IPS-15b (cell line): Measurements from ENCODE around the gene TKTL1.

Experiments used
- H3K27me3 ChIP-seq: one replicate; pipeline ENCODE4 v1.6.1; 2013; ENCODE audit warnings: low read length; ENCODE audit not compliant: control insufficient read depth, insufficient read depth
- H3K36me3 ChIP-seq: one replicate; pipeline ENCODE4 v1.6.1; 2013; ENCODE audit warnings: low read length; ENCODE audit not compliant: control insufficient read depth, insufficient read depth
- H3K4me1 ChIP-seq: one replicate; pipeline ENCODE4 v1.6.1; 2013; ENCODE audit warnings: mild to moderate bottlenecking, low read length; ENCODE audit not compliant: control insufficient read depth, insufficient read depth
- H3K4me3 ChIP-seq: one replicate; pipeline ENCODE4 v1.5.1; 2013; ENCODE audit warnings: low read depth, low read length
- H3K9ac ChIP-seq: one replicate; pipeline ENCODE4 v1.6.1; 2013; ENCODE audit warnings: low read depth, mild to moderate bottlenecking, low read length
- H3K9me3 ChIP-seq: one replicate; pipeline ENCODE4 v1.6.1; 2013; ENCODE audit warnings: mild to moderate bottlenecking, low read length; ENCODE audit not compliant: control insufficient read depth, insufficient read depth

TKTL1 gene

GRCh38 chrX:154367474-154368308 is 72.1 kb downstream of the TKTL1 start:
- peaks cover 59% of the 10 kb centered on the region for H3K36me3 ChIP-seq
- H3K4me1 ChIP-seq = no peaks in the 10 kb centered on the region
- H3K27me3 ChIP-seq = no peaks in the 10 kb centered on the region
- no peak overlapping the region for H3K4me3 ChIP-seq
- H3K9ac ChIP-seq = no peak overlapping the region
- H3K9me3 ChIP-seq = no peaks in the 10 kb centered on the region

- Histone ChIP-seq H3K27me3 (no peaks in the 10 kb centered on the region), H3K9ac (no peak overlapping the region), H3K4me1 (no peaks in the 10 kb centered on the region), H3K9me3 (no peaks in the 10 kb centered on the region), H3K36me3 (peaks cover 52% of the 10 kb centered on the region), H3K4me3 (peak overlapping the region; percentile 55)
Observed at GRCh38 chrX:154368630-154369448, 73.2 kb downstream of the TKTL1 start.

- peak overlapping the region; percentile 81 for H3K4me3 ChIP-seq
- peaks cover 44% of the 10 kb centered on the region for H3K36me3 ChIP-seq
- H3K9me3 ChIP-seq = no peaks in the 10 kb centered on the region
- H3K27me3 ChIP-seq = no peaks in the 10 kb centered on the region
- no peaks in the 10 kb centered on the region for H3K4me1 ChIP-seq
- peak overlapping the region; percentile 83 for H3K9ac ChIP-seq
Observed at GRCh38 chrX:154369449-154370299, 74.1 kb downstream of the TKTL1 start.

GRCh38 chrX:154370300-154371016 is 74.9 kb downstream of the TKTL1 start:
- H3K9me3 ChIP-seq = no peaks in the 10 kb centered on the region
- no peaks in the 10 kb centered on the region for H3K4me1 ChIP-seq

GRCh38 chrX:154371017-154371788 is 75.6 kb downstream of the TKTL1 start:
- H3K4me1 ChIP-seq = no peaks in the 10 kb centered on the region
- H3K9me3 ChIP-seq = no peaks in the 10 kb centered on the region
- H3K27me3 ChIP-seq = no peaks in the 10 kb centered on the region
- peak overlapping the region; percentile 74 for H3K9ac ChIP-seq
- peak overlapping the region; percentile 81 for H3K4me3 ChIP-seq
- peaks cover 29% of the 10 kb centered on the region for H3K36me3 ChIP-seq

More at GRCh38 chrX:154370300-154371016, 74.9 kb downstream of the TKTL1 start:
- Histone ChIP-seq H3K4me3 (peak overlapping the region; percentile 81), H3K9ac (peak overlapping the region; percentile 83), H3K27me3 (no peaks in the 10 kb centered on the region), H3K36me3 (peaks cover 36% of the 10 kb centered on the region)

- Histone ChIP-seq H3K4me1 (no peaks in the 10 kb centered on the region), H3K9me3 (no peaks in the 10 kb centered on the region), H3K36me3 (peaks cover 22% of the 10 kb centered on the region), H3K27me3 (no peaks in the 10 kb centered on the region), H3K4me3 (peak overlapping the region; percentile 56), H3K9ac (no peak overlapping the region)
Observed at GRCh38 chrX:154371789-154372300, 76.2 kb downstream of the TKTL1 start.

- Histone ChIP-seq H3K9me3 (no peaks in the 10 kb centered on the region), H3K4me1 (no peaks in the 10 kb centered on the region), H3K27me3 (no peaks in the 10 kb centered on the region), H3K36me3 (peaks cover 14% of the 10 kb centered on the region), H3K4me3 (peak overlapping the region; percentile 56), H3K9ac (no peak overlapping the region)
Observed at GRCh38 chrX:154372612-154373022, 77.0 kb downstream of the TKTL1 start.

- no peaks in the 10 kb centered on the region for H3K9me3 ChIP-seq
- H3K36me3 ChIP-seq = peaks cover 5% of the 10 kb centered on the region
- peak overlapping the region; percentile 43 for H3K4me3 ChIP-seq
- no peak overlapping the region for H3K9ac ChIP-seq
- no peaks in the 10 kb centered on the region for H3K27me3 ChIP-seq
- H3K4me1 ChIP-seq = no peaks in the 10 kb centered on the region
Observed at GRCh38 chrX:154373340-154374306, 78.0 kb downstream of the TKTL1 start.

- H3K4me1 ChIP-seq = no peaks in the 10 kb centered on the region
- H3K9ac ChIP-seq = no peak within 1 kb of the TSS
- H3K9me3 ChIP-seq = no peaks in the 10 kb centered on the region
- no peaks in the 10 kb centered on the region for H3K27me3 ChIP-seq
- peaks cover 4% of the 10 kb centered on the region for H3K36me3 ChIP-seq
- H3K4me3 ChIP-seq = peak within 1 kb of the TSS; percentile 43
Observed at GRCh38 chrX:154374313-154375155, 78.9 kb downstream of the TKTL1 start, which contains the start of gene FLNA. FLNA (minus strand) TSS chrX:154374634; CDS start chrX:154371245, 3,389 bp downstream.
